Glutamatergic neuron (in vitro differentiated cells): ENCODE measurements around the gene ARL14EPL. TPM values are rescaled to one million over a fixed set of nuclear protein-coding genes. Genes with fewer than 3 reads are reported as not detected.

Experiments
- DNase-seq: peaks from one replicate; pipeline ENCODE4 v3.0.0; 2022
- H3K27ac Mint-ChIP-seq: one replicate; pipeline ENCODE4 v1.8.0; 2020; ENCODE audit warnings: mild to moderate bottlenecking, mixed read lengths, inconsistent platforms; ENCODE audit not compliant: unreplicated experiment
- H3K27me3 Mint-ChIP-seq: one replicate; pipeline ENCODE4 v1.8.0; 2020; ENCODE audit warnings: mild to moderate bottlenecking, moderate library complexity, mixed read lengths, inconsistent platforms; ENCODE audit not compliant: unreplicated experiment
- H3K36me3 Mint-ChIP-seq: one replicate; pipeline ENCODE4 v1.8.0; 2020; ENCODE audit warnings: mild to moderate bottlenecking, mixed read lengths, inconsistent platforms; ENCODE audit not compliant: unreplicated experiment
- H3K4me1 Mint-ChIP-seq: one replicate; pipeline ENCODE4 v1.8.0; 2020; ENCODE audit warnings: mild to moderate bottlenecking, low read depth, mixed read lengths, inconsistent platforms; ENCODE audit not compliant: unreplicated experiment
- H3K4me3 Mint-ChIP-seq: one replicate; pipeline ENCODE4 v1.8.0; 2020; ENCODE audit warnings: mild to moderate bottlenecking, mixed read lengths, inconsistent platforms; ENCODE audit not compliant: unreplicated experiment
- H3K9me3 Mint-ChIP-seq: one replicate; pipeline ENCODE4 v1.8.0; 2020; ENCODE audit warnings: mild to moderate bottlenecking, moderate library complexity, mixed read lengths, inconsistent platforms; ENCODE audit not compliant: unreplicated experiment
- CTCF ChIP-seq: fragments of 200-600 bp; sonication (generic); IDR thresholded peaks from one replicate; pipeline ENCODE4 v1.5.0; 2021; ENCODE audit not compliant: partially characterized antibody, unreplicated experiment
- total RNA-seq: library from RNA; stranded (reverse); fragmentation: NEBNext Ultra II Directional; extraction: Animal tissue kit (Norgen Biotek cat#: 25700); gene quantifications from one replicate; pipeline ENCODE4 v1.2.1, GENCODE V29; 2021; ENCODE audit not compliant: unreplicated experiment

ARL14EPL gene
- total RNA-seq, 1 donor from 2014 or later: not detected

- no peaks in the 10 kb centered on the region for H3K9me3 Mint-ChIP-seq
These were observed 719 bp downstream of the ARL14EPL start for GRCh38 chr5:116032991-116033390.

GRCh38 chr5:116035123-116035522, 2.9 kb downstream of the ARL14EPL start:
- no peaks in the 10 kb centered on the region for H3K27me3 Mint-ChIP-seq
- TF ChIP-seq CTCF: no peak
- DNase-seq: no peak
- H3K9me3 Mint-ChIP-seq: no peaks in the 10 kb centered on the region
- no peak overlapping the region for H3K27ac Mint-ChIP-seq
- no peak overlapping the region for H3K4me3 Mint-ChIP-seq
- peaks cover 8% of the 10 kb centered on the region for H3K4me1 Mint-ChIP-seq
- H3K36me3 Mint-ChIP-seq: no peaks in the 10 kb centered on the region

More at GRCh38 chr5:116032991-116033390, 719 bp downstream of the ARL14EPL start:
- no peak for TF ChIP-seq CTCF
- H3K4me1 Mint-ChIP-seq: peaks cover under 1% of the 10 kb centered on the region
- no peaks in the 10 kb centered on the region for H3K27me3 Mint-ChIP-seq
- H3K36me3 Mint-ChIP-seq: no peaks in the 10 kb centered on the region
- H3K4me3 Mint-ChIP-seq: no peak overlapping the region
- no peak for DNase-seq
- H3K27ac Mint-ChIP-seq: no peak overlapping the region

- Mint-ChIP-seq H3K36me3 (no peaks in the 10 kb centered on the region), H3K27me3 (no peaks in the 10 kb centered on the region), H3K27ac (no peak overlapping the region), H3K4me3 (no peak overlapping the region), H3K9me3 (no peaks in the 10 kb centered on the region), H3K4me1 (peaks cover 8% of the 10 kb centered on the region)
- TF ChIP-seq CTCF: no peak
- DNase-seq: no peak
These were observed 5.1 kb downstream of the ARL14EPL start for GRCh38 chr5:116037236-116037822.

- H3K27ac Mint-ChIP-seq: no peak overlapping the region
- H3K27me3 Mint-ChIP-seq: no peaks in the 10 kb centered on the region
- H3K36me3 Mint-ChIP-seq: no peaks in the 10 kb centered on the region
- H3K4me1 Mint-ChIP-seq: peaks cover 8% of the 10 kb centered on the region
- TF ChIP-seq CTCF: no peak
- DNase-seq: peak; percentile 29
- H3K4me3 Mint-ChIP-seq: no peak overlapping the region
- H3K9me3 Mint-ChIP-seq: no peaks in the 10 kb centered on the region
These were observed 6.5 kb downstream of the ARL14EPL start for GRCh38 chr5:116038817-116039216.

- Mint-ChIP-seq H3K27me3 (no peaks in the 10 kb centered on the region), H3K27ac (no peak overlapping the region), H3K4me3 (no peak overlapping the region), H3K36me3 (no peaks in the 10 kb centered on the region), H3K4me1 (peaks cover 17% of the 10 kb centered on the region), H3K9me3 (no peaks in the 10 kb centered on the region)
- no peak for TF ChIP-seq CTCF
- no peak for DNase-seq
These were observed 10.1 kb downstream of the ARL14EPL start for GRCh38 chr5:116042375-116042774.
